NCI-H460 (cell line): ENCODE results near the gene FLNB. TPM values are rescaled to one million over a fixed set of nuclear protein-coding genes. Genes with fewer than 3 reads are reported as not detected.

Experiments
- DNase-seq: peaks from one replicate; pipeline ENCODE4 v3.0.0-alpha.2; 2016; ENCODE audit warnings: low read depth; ENCODE audit errors: extremely low read depth
- total RNA-seq: library from RNA; depleted of rRNA; stranded (reverse); fragments of >200 nt; shearing (Covaris generic); gene quantifications from 2 replicates; pipeline ENCODE4 v1.2.3, GENCODE V29; 2014

The FLNB gene
- total RNA-seq, 1 experiment from 2014 or later: 497 TPM

DNA sequence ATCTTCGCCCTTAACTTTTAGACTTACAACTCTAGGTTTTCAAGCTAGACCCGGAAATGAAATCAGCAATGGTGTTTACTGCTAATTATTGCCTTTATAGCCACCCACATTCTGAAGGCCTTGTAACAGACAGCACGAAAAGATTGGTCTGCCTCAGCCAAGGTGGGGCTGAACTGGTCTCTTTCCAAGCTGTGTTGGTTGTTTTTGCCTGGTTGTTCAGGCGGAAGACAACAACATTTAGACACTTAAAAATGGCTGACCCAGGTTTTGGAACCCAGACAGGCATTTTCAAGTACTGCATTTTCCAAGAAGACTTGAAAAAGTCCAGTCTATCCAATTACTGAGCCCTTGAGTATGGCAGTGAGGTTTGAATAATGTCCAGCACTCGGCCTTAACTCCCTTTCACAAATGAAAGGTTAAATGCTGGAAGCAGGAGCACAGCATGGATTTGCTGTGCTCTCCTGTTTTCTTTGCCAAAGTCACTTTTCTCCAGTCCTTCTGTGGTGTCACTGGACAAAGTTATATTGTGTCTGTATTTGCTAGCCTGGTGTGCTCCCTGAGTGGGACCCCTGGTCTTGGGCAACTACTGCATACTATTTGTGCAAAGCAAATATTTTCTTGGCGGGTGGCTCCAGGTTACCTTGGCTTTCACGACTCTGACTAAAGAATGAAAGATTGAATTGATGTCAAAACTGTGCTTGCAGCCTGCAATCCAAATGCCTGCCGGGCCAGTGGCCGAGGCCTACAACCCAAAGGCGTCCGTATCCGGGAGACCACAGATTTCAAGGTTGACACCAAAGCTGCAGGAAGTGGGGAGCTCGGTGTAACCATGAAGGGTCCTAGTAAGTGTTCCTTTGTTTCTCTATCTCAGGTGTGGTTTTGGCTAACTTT, 93.5 kb downstream of the FLNB start:
- no peak for DNase-seq

DNA sequence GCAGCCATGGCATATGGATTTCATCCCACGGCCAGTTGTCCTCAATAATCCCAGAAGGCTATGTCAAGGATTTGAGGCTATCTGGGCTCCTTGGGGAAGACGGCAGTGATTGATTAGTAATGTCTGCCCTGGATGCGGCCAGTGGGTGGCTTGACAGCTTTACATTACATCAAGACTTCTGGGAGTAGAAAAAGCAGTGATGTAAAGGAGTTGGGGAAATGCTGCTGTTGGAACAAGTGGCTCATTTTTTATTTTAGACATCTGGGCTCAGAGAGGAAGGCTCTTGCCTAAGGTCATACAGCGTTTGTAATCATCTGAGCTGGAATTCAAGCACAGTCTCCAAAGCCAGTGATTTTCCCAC, 94.1 kb downstream of the FLNB start:
- no peak for DNase-seq

GRCh38 chr3:58102976-58103451, 94.8 kb downstream of the FLNB start:
- no peak for DNase-seq

GRCh38 chr3:58104151-58104550, 95.9 kb downstream of the FLNB start:
- no peak for DNase-seq

- DNase-seq: no peak
Observed at GRCh38 chr3:58104712-58105111, 96.5 kb downstream of the FLNB start.

DNA sequence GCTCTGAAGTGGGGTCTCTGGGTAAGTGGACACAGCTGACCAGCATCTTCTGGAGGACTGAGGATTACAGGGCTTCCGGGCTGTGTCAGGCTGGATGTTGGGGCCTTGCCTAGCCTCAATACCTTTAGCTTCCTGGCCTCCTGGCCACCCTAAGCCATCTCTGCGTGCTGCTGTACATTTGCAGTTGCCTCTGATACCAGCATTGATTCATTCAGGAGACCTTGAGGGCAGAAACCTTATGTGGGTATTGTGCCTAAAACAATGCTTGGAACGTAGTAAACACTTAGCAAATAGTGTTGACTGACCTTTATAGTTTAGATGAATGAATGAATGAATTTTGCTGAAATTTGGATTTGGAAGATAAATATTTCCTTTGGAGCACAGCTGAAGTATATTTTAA, 97.0 kb downstream of the FLNB start:
- DNase-seq: no peak

GRCh38 chr3:58106061-58106460, 97.8 kb downstream of the FLNB start:
- no peak for DNase-seq

GRCh38 chr3:58106640-58107039, 98.4 kb downstream of the FLNB start:
- DNase-seq: no peak

DNA sequence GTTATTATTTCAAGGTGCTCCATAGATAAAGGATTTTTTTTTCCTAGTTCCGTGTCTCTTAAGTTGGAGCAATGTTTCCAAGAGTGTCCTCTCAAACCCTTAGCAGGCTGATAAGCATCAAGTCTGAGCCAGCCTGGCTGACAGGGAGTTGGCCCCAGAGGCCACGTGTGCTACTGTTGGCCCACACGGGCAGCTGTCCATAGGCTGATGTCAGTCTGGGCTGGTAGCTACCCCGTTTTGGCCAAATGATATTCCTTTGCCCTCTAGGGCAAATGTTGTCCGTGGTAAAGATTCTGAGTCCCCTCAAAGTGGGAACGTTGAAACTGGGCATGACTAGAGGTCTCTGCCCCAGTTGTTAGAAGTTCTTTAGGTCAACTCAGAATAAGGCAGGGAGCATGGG, 99.4 kb downstream of the FLNB start:
- no peak for DNase-seq

GRCh38 chr3:58109752-58110151, 101.5 kb downstream of the FLNB start:
- DNase-seq: no peak

DNA sequence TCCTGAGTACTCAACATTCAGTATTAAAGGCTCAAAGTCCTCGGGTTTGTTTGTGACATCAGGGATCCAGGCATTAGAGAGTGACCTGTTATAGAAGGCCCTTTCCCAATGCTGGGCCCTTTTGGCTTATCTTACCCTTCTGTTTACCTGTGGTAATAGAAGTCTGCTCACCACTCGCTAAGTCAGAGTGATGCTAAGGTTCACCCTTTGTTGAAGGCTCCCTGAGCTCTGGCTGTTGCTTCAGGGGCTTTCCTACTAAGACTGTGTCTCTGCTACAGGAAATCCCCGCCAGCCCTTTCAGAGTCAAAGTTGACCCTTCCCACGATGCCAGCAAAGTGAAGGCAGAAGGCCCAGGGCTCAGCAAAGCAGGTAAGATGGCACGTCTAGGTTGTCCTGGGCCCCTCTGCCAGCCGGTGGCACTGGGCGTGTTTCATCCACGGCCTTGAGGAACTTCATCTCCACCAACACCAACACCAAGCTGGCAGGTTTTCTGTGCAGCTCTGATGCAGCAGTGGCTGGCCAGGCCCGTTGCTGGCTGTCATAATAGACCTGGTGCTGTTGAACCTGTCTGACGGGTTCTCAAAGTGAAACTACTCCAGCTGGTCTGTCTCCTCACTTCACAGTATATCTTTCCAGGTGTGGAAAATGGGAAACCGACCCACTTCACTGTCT, 103.4 kb downstream of the FLNB start:
- DNase-seq: no peak

DNA sequence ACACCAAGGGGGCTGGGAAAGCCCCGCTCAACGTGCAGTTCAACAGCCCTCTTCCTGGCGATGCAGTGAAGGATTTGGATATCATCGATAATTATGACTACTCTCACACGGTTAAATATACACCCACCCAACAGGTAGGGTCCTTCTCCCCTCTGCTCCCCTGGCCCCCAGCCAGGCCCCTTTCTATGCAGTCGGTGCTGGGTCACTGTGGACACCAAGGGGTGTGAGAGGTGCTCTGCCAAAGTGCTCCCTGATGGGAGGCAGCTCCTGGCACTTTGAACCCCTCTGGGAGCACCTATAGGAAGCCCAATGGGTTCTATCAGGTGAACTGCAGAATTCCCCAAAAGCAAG, 103.9 kb downstream of the FLNB start:
- DNase-seq: no peak

DNA sequence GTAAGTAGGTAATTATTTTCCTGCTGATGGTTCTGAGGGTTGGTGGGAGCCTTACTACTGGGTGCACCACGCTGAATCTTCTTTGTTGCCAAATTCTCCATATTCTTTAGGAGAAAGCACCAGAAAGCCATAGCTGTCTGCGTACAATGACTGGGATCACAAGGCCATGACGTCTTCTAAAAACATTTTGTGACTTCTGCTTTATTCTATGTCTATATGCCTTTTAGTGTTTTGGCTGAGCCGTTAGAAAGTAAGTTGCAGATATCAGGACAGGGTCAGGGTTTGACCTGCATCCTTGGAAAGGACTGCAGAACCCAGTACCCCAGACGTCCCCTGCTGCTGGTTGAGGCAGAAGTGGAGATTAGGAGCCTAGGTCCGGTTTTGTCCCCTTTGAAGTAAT, 107.0 kb downstream of the FLNB start:
- DNase-seq: no peak

DNA sequence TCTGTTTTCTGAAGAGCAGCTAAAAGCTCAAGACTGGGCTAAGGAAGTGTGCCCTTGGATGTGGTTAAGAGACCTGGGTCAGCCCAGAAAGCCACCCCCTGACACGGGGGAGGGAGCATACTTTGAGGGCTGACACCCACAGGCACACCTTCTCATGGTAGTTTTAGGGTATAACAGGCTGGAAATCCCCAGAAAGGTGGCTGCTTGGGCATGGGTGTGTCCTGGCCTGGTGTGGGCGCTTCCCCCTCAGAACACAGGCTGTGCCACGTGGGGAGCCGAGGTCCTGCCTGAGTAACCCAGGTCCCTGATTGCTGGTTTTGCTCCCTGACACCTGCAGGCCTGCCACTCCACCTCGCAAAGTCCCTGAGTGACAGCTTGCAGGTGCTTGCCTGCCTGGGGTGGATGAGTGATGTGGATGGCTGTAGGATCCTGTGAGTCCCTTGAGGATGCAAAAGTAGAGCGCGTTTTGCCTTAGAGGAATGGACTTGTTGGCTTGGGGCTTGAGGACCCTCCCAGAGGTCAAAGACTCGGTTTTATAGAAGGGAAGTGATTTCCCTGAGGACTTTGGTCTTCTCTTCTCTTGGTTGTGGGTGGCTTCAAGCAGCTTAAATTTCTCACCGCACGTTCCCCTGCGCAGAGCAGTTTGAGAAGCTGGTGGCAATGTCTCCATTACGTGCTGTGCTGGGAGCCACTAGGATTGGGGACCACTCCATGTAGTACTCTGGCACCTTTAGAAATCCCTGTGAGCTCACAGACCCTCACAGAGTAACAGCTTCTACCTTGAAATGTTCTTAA, 108.1 kb downstream of the FLNB start:
- DNase-seq: no peak

GRCh38 chr3:58116985-58117384, 108.8 kb downstream of the FLNB start:
- DNase-seq: no peak

GRCh38 chr3:58117561-58118181, 109.4 kb downstream of the FLNB start:
- DNase-seq: no peak

- no peak for DNase-seq
Observed at GRCh38 chr3:58119186-58119585, 111.0 kb downstream of the FLNB start.

GRCh38 chr3:58120075-58120812, 112.0 kb downstream of the FLNB start:
- DNase-seq: no peak

- no peak for DNase-seq
Observed at GRCh38 chr3:58121183-58121582, 113.0 kb downstream of the FLNB start.
